HepG2 (cell line): ENCODE measurements around the gene WDR76. TPM values are rescaled to one million over a fixed set of nuclear protein-coding genes. Genes with fewer than 3 reads are reported as not detected.
A peak's percentile ranks its signal among the peaks of the same experiment; 100 is the strongest.

ENCODE experiments used
- BCL6 ChIP-seq: IDR thresholded peaks from 2 replicates; pipeline ENCODE4 v1.6.1; 2016; ENCODE audit warnings: missing genetic modification reagents, missing compliant biosample characterization
- NFYC ChIP-seq: IDR thresholded peaks from 2 replicates; pipeline ENCODE4 v1.6.1; 2016; ENCODE audit warnings: missing genetic modification reagents, missing compliant biosample characterization
- TBL1XR1 ChIP-seq: fragments of 150-350 bp; IDR thresholded peaks from 2 replicates; pipeline ENCODE4 v1.6.1; 2014; ENCODE audit warnings: borderline replicate concordance, low read length; ENCODE audit not compliant: partially characterized antibody
- TEAD3 ChIP-seq: optimal IDR thresholded peaks from 2 replicates; pipeline ENCODE3; 2016; ENCODE audit warnings: borderline replicate concordance
- ZNF331 ChIP-seq: sonication (generic); formaldehyde crosslinking; IDR thresholded peaks from 2 replicates; pipeline ENCODE4 v1.4.0; 2020; ENCODE audit warnings: missing genetic modification reagents
- ZNF75D ChIP-seq: sonication (generic); formaldehyde crosslinking; IDR thresholded peaks from 2 replicates; pipeline ENCODE4 v1.8.1; 2023; ENCODE audit warnings: missing genetic modification reagents, mild to moderate bottlenecking, borderline replicate concordance
- ZNF781 ChIP-seq: sonication (generic); formaldehyde crosslinking; IDR thresholded peaks from 2 replicates; pipeline ENCODE4 v1.5.1; 2020; ENCODE audit warnings: borderline replicate concordance, mild to moderate bottlenecking, missing genetic modification reagents; ENCODE audit errors: not compliant biosample characterization
- ZSCAN9 ChIP-seq: IDR thresholded peaks from 2 replicates; pipeline ENCODE4 v1.6.1; 2016; ENCODE audit warnings: borderline replicate concordance
- polyA plus RNA-seq, 8 experiments: library from polyadenylated mRNA; depleted of rRNA in 3 of 8; stranded (reverse) in 7 of 8; unstranded in 1 of 8; fragments of >200 nt; fragmentation: Illumina TruSeq in 4 of 8; extraction: Trizol in 4 of 8; gene quantifications; 2 replicates each; pipeline versions ENCODE4 v1.2.1 to v1.2.3, GENCODE V29; 2011 to 2016; ENCODE audit warnings: low read depth in 4 of 8, missing spikeins in 1 of 8, mixed read lengths in 1 of 8; ENCODE audit not compliant: insufficient read depth in 1 of 8
- total RNA-seq, 5 experiments: library from RNA; depleted of rRNA; stranded (reverse); fragments of >200 nt; fragmentation: Illumina TruSeq; extraction: Trizol; gene quantifications; 2 replicates each; pipeline ENCODE4 v1.2.3, GENCODE V29; 2016; ENCODE audit warnings: low read depth in 1 of 5
- TF ChIP-seq, protein P1 (sequence below): sonication (generic); formaldehyde crosslinking; IDR thresholded peaks from 2 replicates; pipeline ENCODE4 v1.4.0; 2020; ENCODE audit warnings: mild to moderate bottlenecking, missing genetic modification reagents
- TF ChIP-seq, protein P2 (sequence below): sonication (generic); formaldehyde crosslinking; IDR thresholded peaks from 2 replicates; pipeline ENCODE4 v1.8.1; 2022; ENCODE audit warnings: mild to moderate bottlenecking, missing genetic modification reagents
- TF ChIP-seq, protein P3 (sequence below), 2 experiments: sonication (generic) in 1 of 2; formaldehyde crosslinking in 1 of 2; IDR thresholded peaks; 2 replicates each; pipeline versions ENCODE4 v1.5.1 to v1.6.1; 2011 to 2020; ENCODE audit warnings: borderline replicate concordance in 1 of 2, low read depth in 1 of 2, low read length in 1 of 2, mild to moderate bottlenecking in 1 of 2, missing genetic modification reagents in 1 of 2, moderate library complexity in 1 of 2
- TF ChIP-seq, protein P4 (sequence below): IDR thresholded peaks from 2 replicates; pipeline ENCODE4 v1.6.1; 2016; ENCODE audit warnings: missing compliant biosample characterization, missing genetic modification reagents, borderline replicate concordance

WDR76 gene
- total and polyA plus RNA-seq, 2 of the 13 experiments (the other 11 are each of a cell fraction or from before 2014, with no cell fraction given) = 1.1 to 9.7 TPM

DNA sequence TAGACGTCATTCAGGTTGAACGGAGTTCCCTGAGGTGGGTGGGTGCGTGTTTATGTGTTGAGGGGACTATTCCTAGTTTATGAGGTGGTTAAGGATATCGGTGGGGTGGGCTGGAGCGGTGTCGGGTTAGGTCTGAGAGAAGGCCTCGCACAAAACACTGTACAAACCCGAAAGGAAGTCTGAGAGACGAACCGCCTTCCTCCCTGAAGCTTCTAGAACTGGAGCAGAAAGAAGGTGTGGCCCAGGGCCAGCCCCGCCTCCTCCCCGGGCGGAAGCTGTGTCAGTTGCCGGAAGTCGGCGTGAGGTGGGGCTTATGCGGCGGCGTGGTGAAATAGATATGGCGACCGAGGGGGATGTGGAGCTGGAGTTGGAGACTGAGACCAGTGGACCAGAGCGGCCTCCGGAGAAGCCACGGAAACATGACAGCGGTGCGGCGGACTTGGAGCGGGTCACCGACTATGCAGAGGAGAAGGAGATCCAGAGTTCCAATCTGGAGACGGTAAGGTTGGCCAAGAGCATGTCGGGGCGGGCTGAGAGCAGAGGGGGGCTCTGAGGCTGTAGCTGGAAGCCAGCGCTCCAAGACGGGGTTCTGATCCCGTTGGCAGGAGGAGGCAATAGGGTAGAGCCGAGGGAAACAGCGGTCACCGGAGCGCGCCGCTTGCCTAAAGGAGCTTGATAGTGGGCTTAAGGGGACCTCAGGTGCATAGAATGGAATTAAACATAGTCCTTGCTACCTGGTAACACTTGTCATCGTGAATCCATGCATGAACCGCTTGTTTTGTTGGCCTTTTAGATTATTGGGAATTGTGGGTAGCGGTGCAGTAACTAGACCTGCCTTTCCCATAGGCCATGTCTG, 26.3 kb upstream of the WDR76 start, which contains the start of gene HYPK (continued):
- TF ChIP-seq, protein P1, sequence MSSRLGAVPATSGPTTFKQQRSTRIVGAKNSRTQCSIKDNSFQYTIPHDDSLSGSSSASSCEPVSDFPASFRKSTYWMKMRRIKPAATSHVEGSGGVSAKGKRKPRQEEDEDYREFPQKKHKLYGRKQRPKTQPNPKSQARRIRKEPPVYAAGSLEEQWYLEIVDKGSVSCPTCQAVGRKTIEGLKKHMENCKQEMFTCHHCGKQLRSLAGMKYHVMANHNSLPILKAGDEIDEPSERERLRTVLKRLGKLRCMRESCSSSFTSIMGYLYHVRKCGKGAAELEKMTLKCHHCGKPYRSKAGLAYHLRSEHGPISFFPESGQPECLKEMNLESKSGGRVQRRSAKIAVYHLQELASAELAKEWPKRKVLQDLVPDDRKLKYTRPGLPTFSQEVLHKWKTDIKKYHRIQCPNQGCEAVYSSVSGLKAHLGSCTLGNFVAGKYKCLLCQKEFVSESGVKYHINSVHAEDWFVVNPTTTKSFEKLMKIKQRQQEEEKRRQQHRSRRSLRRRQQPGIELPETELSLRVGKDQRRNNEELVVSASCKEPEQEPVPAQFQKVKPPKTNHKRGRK (CRISPR knock-in tag) = no peak
- TF ChIP-seq TBL1XR1 = no peak
- 0 out of 2 replicates have a peak, but pooled peaks have one; percentile 27 for TF ChIP-seq ZSCAN9 (CRISPR knock-in tag)
- TF ChIP-seq, protein P2, sequence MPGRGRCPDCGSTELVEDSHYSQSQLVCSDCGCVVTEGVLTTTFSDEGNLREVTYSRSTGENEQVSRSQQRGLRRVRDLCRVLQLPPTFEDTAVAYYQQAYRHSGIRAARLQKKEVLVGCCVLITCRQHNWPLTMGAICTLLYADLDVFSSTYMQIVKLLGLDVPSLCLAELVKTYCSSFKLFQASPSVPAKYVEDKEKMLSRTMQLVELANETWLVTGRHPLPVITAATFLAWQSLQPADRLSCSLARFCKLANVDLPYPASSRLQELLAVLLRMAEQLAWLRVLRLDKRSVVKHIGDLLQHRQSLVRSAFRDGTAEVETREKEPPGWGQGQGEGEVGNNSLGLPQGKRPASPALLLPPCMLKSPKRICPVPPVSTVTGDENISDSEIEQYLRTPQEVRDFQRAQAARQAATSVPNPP (CRISPR knock-in tag) = no peak
- TF ChIP-seq ZNF75D (CRISPR knock-in tag) = no peak
- TF ChIP-seq ZNF331 (CRISPR knock-in tag) = no peak; the same call in 1 of the 2 replicates
- TF ChIP-seq, protein P3, sequence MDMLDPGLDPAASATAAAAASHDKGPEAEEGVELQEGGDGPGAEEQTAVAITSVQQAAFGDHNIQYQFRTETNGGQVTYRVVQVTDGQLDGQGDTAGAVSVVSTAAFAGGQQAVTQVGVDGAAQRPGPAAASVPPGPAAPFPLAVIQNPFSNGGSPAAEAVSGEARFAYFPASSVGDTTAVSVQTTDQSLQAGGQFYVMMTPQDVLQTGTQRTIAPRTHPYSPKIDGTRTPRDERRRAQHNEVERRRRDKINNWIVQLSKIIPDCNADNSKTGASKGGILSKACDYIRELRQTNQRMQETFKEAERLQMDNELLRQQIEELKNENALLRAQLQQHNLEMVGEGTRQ (IDR thresholded peaks at IDR 0.05; ENCODE audit: low read depth, low read length) = no peak
- TF ChIP-seq, protein P3 (CRISPR knock-in tag; IDR thresholded peaks at IDR 0.05; ENCODE audit: borderline replicate concordance) = no peak
- TF ChIP-seq, protein P4, sequence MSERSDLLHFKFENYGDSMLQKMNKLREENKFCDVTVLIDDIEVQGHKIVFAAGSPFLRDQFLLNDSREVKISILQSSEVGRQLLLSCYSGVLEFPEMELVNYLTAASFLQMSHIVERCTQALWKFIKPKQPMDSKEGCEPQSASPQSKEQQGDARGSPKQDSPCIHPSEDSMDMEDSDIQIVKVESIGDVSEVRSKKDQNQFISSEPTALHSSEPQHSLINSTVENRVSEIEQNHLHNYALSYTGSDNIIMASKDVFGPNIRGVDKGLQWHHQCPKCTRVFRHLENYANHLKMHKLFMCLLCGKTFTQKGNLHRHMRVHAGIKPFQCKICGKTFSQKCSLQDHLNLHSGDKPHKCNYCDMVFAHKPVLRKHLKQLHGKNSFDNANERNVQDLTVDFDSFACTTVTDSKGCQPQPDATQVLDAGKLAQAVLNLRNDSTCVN (CRISPR knock-in tag) = no peak
- no peak for TF ChIP-seq ZNF781 (CRISPR knock-in tag)
- TF ChIP-seq BCL6 (CRISPR knock-in tag) = no peak
- peak; percentile 23 for TF ChIP-seq TEAD3
- TF ChIP-seq NFYC (CRISPR knock-in tag) = no peak
